Osteocyte (in vitro differentiated cells): ENCODE measurements around the gene CORO2B. TPM values are rescaled to one million over a fixed set of nuclear protein-coding genes. Genes with fewer than 3 reads are reported as not detected.
A peak's percentile ranks its signal among the peaks of the same experiment; 100 is the strongest.

Experiments used
- DNase-seq: peaks from one replicate; pipeline ENCODE4 v3.0.0; 2021; ENCODE audit warnings: mixed read lengths; ENCODE audit not compliant: unreplicated experiment; ENCODE audit errors: extremely low spot score
- H3K27ac Mint-ChIP-seq: one replicate; pipeline ENCODE4 v1.8.0; 2021; ENCODE audit warnings: mild to moderate bottlenecking, mixed read lengths; ENCODE audit not compliant: unreplicated experiment
- H3K27me3 Mint-ChIP-seq: one replicate; pipeline ENCODE4 v1.8.0; 2021; ENCODE audit warnings: mixed read lengths; ENCODE audit not compliant: unreplicated experiment
- H3K36me3 Mint-ChIP-seq: one replicate; pipeline ENCODE4 v1.8.0; 2021; ENCODE audit warnings: mixed read lengths; ENCODE audit not compliant: unreplicated experiment
- H3K4me1 Mint-ChIP-seq: one replicate; pipeline ENCODE4 v1.8.0; 2021; ENCODE audit warnings: mixed read lengths; ENCODE audit not compliant: unreplicated experiment
- H3K4me3 Mint-ChIP-seq: one replicate; pipeline ENCODE4 v1.8.0; 2021; ENCODE audit warnings: mild to moderate bottlenecking, moderate library complexity, mixed read lengths; ENCODE audit not compliant: unreplicated experiment
- H3K9me3 Mint-ChIP-seq: one replicate; pipeline ENCODE4 v1.8.0; 2021; ENCODE audit warnings: mixed read lengths; ENCODE audit not compliant: unreplicated experiment
- CTCF ChIP-seq: fragments of 200-600 bp; sonication (generic); IDR thresholded peaks from 2 replicates; pipeline ENCODE4 v1.5.0; 2021; ENCODE audit warnings: antibody characterized with exemption, mild to moderate bottlenecking, moderate library complexity
- total RNA-seq: library from RNA; stranded (reverse); gene quantifications from 2 replicates; pipeline ENCODE4 v1.2.1, GENCODE V29; 2021

Gene CORO2B
- total RNA-seq, 1 donor from 2014 or later = 22.6 TPM

GRCh38 chr15:68554721-68555678 is 23.8 kb upstream of the CORO2B start:
- no peaks in the 10 kb centered on the region for H3K27me3 Mint-ChIP-seq
- H3K4me1 Mint-ChIP-seq = peaks cover 43% of the 10 kb centered on the region
- H3K9me3 Mint-ChIP-seq = no peaks in the 10 kb centered on the region
- H3K36me3 Mint-ChIP-seq = no peaks in the 10 kb centered on the region
- no peak overlapping the region for H3K27ac Mint-ChIP-seq
- no peak overlapping the region for H3K4me3 Mint-ChIP-seq
- DNase-seq = peak; percentile 64
- TF ChIP-seq CTCF = no peak

GRCh38 chr15:68555679-68556037 is 23.1 kb upstream of the CORO2B start:
- Mint-ChIP-seq H3K4me3 (no peak overlapping the region), H3K27ac (no peak overlapping the region), H3K4me1 (peaks cover 44% of the 10 kb centered on the region), H3K36me3 (no peaks in the 10 kb centered on the region), H3K9me3 (no peaks in the 10 kb centered on the region), H3K27me3 (no peaks in the 10 kb centered on the region)
- no peak for TF ChIP-seq CTCF
- peak; percentile 53 for DNase-seq

GRCh38 chr15:68556139-68556990 is 22.4 kb upstream of the CORO2B start:
- no peaks in the 10 kb centered on the region for H3K9me3 Mint-ChIP-seq
- H3K27ac Mint-ChIP-seq = no peak overlapping the region

GRCh38 chr15:68557469-68558317 is 21.1 kb upstream of the CORO2B start:
- Mint-ChIP-seq H3K36me3 (no peaks in the 10 kb centered on the region), H3K4me1 (peaks cover 36% of the 10 kb centered on the region), H3K9me3 (no peaks in the 10 kb centered on the region), H3K27ac (no peak overlapping the region), H3K27me3 (no peaks in the 10 kb centered on the region), H3K4me3 (no peak overlapping the region)
- DNase-seq = no peak
- no peak for TF ChIP-seq CTCF

More at GRCh38 chr15:68556139-68556990, 22.4 kb upstream of the CORO2B start:
- H3K36me3 Mint-ChIP-seq = no peaks in the 10 kb centered on the region
- H3K4me3 Mint-ChIP-seq = no peak overlapping the region
- H3K4me1 Mint-ChIP-seq = peaks cover 45% of the 10 kb centered on the region
- no peaks in the 10 kb centered on the region for H3K27me3 Mint-ChIP-seq
- TF ChIP-seq CTCF = no peak
- no peak for DNase-seq
